IPS-NIHi11 (cell line): Measurements from ENCODE around the gene GAREM1.

Experiments used
- DNase-seq: peaks from one replicate; pipeline ENCODE4 v3.0.0; 2012; ENCODE audit warnings: mixed read lengths, low spot score

Gene GAREM1

DNA sequence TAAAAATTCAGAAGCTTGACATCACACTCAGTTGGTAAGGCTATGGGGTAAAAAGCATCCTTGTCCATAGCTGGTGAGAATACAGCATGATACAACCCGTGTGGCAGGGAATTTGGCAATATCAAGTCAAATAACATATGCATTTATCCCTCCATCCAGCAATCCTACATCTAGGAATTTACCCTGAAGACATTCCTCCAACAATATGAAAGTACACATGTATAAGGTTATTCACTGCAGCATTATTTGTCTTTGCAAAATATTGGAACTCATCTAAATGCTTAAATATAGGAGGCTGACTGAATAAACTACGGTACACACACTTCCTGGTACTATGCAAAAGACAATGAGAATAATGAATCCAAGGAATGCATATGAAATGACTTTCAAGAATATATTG lies 179.9 kb downstream of the GAREM1 start:
- DNase-seq, result no peak

GRCh38 chr18:32289483-32290075 lies 181.1 kb downstream of the GAREM1 start:
- DNase-seq, result peak; percentile 65

DNA sequence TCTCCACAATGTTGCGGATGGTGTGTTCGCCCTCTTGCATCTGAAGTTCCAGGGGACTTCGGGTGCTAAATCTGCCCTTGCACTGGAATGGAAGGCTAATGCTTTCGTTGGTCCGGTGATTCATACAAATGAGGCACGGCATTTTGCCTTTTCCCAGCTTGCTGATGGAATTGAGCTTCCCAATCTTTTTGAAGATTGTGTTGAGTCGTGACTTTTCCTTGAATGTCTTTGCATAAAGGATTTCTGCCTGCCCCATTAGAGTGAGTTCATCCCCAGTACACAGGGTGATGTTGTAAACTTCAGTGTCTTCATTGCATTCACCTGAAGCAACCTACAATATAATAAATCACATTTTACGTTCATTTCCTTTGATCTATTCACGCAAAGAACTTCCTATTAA lies 182.8 kb downstream of the GAREM1 start:
- DNase-seq, result no peak

- DNase-seq, result no peak
Measured at GRCh38 chr18:32287249-32287648, 183.4 kb downstream of the GAREM1 start.

DNA sequence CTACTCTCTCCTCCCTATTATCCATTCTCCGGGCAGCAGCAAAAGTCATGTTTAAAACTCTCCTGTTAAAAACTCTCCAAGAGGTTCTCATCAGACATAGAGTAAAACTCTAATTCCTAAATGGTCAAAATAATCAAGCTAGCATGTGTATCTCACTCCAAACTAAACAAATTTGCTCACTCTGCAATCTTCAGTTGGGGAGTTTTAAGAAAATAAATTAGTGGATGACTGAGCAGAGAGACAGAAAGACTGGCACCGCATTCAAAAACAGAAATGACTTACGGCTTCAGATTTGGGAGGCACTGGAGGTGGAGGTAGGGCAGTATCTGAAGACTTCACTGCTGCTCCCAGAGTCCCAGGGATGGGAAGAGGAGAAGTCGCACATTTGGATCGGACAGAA lies 183.9 kb downstream of the GAREM1 start:
- no peak for DNase-seq

DNA sequence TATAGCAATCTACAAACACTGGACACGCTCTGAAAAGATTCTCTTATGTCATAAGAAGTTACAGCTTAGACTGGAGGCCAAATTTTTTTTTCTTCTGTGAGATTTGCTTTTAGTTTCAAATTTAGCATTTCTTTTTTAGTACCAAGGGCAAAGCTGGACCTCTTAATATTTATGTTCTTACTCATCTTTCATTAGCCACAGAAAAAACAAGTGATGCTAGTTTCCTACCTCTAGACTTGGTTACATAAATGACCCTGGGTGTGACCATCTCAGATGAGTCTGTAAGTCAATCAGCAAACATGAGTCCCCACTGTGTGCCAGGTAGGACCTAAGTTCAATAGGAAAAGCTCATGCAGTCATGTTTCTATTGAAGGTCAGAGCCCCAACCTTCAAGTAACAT lies 186.4 kb downstream of the GAREM1 start:
- DNase-seq, result no peak

DNA sequence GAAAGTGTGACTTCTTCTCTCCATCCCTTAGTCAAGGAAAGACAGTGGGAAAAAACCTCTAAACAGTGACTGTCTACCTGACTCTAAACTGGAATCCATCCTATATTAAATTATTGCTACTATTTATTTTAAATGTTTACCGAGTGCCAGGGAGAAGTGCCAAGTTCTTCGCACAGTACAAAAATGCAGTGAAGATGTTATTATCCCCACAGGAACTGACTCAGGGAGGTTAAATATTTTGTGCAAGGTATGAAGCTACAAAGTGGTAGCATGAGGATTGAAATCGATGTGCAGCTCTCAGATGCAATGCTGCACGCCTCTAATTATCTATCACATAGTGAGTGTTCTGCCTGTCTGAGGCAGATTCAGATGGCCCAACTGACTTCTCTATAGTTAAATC lies 189.8 kb downstream of the GAREM1 start:
- DNase-seq, result no peak

- no peak for DNase-seq
Measured at GRCh38 chr18:32280188-32280783, 190.4 kb downstream of the GAREM1 start.

- no peak for DNase-seq
Measured at GRCh38 chr18:32278177-32278799, 192.4 kb downstream of the GAREM1 start.

DNA sequence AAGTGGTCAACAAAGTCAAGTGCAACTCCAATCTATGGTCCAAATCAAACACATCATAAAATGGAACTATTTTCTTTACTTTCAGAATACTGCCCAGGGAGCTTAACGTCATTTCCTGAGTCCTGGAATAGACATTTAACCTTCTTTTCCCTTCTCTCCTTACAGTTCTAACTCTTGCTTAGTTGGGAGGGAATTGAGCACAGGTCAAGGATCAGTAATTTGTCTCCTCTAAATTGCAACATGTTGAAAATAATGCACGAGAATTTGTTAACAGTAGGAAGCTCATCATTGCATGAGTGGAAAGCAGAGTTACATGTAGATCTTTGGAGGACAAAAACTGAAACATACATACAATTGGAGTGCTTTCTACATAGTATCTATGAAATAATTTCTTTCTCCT lies 193.1 kb downstream of the GAREM1 start:
- DNase-seq, result no peak

GRCh38 chr18:32276906-32277305 lies 193.8 kb downstream of the GAREM1 start:
- DNase-seq, result no peak

DNA sequence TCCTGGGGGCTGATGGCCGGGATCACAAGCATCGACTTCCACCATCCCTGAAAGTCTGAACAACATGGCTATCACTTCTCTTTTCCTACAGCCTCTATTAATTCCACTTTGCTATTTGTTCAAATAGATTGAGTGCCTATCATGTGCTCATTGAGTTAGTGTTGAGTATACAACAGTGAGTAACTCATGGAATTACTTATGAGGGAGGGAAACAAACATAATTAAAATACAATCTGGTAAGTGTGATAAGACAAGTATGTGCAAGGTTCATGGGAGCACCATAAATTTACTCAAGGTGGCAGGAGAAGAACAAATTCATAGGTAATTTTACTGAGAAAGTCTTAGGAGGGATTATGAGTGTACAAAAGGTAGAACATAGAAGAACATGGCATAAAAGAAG lies 194.4 kb downstream of the GAREM1 start:
- no peak for DNase-seq

DNA sequence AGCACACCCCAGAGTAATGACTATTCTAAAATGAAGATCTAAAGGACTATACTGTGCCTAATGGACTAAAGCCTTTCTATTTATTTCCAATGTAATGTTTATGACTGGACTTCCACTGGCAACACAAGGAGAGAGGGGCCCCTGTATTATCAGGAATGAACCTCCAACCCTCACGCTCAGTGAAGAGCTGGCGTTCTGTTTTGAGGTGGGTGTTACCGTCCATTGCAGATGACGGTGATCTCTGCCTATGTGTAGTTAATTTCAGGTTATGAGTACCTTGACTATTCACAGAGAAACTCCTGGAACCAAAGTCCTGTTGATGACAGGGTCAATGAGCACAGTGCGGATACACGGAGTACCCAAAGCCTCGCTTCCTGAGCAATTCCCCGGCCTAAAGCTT lies 195.5 kb downstream of the GAREM1 start:
- DNase-seq, result no peak

GRCh38 chr18:32274307-32274706 lies 196.4 kb downstream of the GAREM1 start:
- no peak for DNase-seq

DNA sequence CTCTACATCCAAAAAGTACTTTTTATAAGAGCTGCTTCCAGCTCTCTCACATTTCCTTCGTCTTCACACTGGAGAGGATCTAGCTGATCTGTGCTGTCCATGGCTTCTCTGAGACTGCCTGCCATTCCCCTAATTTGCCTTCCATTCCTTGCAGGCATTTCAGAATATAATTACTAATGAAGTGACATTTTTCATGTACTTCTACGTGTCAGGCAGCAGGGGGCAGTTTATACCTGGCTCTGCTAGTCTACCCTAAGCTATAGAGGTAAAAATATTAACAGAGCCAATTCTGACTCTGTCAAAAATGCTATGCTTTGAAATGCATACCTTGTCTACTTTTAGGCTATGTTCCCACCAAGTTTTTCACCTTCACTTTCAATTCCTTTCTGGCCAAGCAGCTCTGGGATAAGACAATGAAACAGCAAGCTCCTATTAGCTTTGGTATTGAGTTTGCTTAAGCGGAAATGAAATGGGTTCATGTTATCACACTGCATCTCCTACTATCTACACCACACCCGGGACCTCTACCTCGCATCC lies 198.9 kb downstream of the GAREM1 start:
- peak; percentile 77 for DNase-seq

DNA sequence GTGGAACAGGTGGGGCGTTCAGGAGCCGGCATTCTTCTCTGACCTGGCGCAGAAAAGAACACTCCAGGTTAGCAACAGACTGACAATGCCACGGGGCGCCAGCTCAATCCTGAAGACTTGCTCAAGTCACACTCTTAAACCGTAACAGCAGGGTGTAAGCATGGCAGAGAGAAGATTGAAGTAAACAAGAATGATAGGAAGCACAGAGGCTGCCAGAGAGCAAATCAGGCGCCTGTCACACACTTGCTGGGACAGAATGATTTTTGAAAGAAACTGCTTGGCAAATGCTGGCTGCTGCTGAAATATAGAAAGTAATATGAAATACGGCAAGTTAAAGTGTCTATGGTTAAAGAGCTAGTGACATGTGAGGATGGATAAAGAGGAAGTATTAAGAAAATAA lies 200.3 kb downstream of the GAREM1 start:
- no peak for DNase-seq

GRCh38 chr18:32267463-32267862 lies 203.2 kb downstream of the GAREM1 start:
- DNase-seq, result no peak

DNA sequence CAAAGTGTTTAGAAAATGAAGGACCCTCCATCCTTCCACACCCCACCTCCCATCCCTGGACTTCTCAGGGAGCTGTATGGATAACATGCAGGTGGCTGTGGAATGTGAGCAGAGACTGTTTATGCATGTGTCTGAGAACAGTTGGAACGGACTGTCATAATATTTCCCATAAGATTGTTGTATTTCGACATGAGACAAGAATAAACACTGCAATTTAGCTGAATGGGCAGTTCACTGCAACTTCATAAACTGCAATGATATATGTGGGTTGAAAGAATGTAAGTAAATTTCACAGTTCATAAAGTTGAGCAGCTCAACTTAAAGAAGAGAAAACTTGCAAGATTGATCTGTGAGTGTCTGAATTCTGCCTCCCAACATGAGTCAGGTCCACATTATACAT lies 206.3 kb downstream of the GAREM1 start:
- DNase-seq, result no peak

DNA sequence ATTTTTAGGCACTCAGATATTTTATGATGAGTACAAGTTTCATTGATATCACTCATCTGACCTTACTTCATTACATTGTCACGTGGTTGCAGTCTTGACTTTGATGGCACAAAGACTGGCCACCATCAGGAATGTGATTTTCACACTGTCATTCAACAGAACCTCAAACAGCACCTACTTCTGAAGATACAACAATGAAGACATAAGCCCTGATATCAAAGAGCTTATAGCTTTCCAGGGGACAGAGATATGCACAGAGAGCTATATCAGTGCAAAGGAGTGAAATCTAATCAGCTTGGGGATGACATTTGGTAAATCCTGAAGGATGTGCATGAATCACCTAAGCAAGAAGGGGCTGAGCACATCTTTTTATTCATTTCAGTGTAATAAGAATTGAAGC lies 208.6 kb downstream of the GAREM1 start:
- no peak for DNase-seq

- DNase-seq, result peak; percentile 18
Measured at GRCh38 chr18:32261003-32261402, 209.7 kb downstream of the GAREM1 start.

DNA sequence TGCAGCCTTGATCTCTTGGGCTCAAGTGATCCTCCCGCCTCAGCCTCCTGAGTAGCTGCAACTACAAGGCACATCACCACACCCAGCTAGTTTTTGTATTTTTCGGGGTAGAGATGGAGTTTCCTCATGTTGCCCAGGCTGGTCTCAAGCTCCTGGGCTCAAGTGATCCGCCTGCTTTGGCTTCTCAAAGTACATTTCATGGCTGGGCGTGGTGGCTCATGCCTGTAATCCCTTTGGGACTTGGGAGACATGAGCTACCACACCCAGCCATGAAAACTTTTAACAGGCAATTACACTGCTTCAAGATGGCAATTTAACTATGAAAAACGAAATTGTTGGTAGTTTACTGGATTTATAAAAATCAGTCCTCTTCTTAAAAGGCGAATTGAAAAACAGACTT lies 211.1 kb downstream of the GAREM1 start:
- no peak for DNase-seq

DNA sequence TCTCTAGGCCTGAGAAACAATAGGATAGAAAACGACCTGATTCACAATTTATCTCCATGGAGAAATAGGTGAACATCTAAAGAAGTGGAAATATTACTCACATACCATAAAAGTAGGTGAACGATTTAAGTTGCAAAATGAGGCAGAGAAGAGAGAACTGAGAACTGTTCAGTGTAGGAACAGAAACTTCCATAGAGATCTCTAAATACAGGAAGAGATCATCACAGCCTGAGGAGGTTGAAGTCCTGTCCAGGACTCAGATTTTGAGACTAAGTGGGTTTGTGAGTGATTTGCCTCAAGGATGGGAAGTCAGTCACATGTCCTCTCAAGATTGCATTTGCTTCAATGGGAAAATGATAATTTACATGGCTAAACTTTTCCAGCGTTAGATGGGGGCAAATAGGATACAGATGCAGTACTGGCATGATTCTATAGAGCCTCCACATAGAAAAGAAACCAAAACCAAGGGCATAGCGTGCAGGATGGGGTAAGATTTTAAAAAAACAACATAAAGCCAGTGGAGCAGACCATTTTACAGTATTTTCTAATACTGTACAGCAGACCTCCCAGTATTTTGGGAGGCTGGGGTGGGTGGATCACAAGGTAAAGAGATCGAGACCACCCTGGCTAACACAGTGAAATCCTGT lies 212.0 kb downstream of the GAREM1 start:
- no peak for DNase-seq

DNA sequence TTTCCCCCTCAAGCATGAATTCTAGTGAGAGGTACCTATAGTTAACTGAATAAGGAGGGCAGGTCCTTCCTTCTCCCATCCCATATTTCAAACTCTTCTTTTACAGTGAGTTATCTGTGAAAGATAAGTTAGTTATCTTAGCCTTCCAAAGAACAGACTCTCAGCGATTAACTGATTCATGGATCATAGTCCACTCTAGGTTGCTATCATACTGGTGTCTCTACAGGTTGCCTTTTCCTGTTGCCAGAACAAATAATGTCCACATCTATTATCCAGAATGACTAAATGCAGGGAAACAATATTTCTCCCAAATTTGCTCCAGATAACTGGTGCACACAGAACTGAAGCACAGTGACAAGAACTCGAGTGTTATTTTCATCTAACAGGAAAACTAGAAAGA lies 212.5 kb downstream of the GAREM1 start:
- DNase-seq, result no peak
